HG03066 (cell line): ENCODE measurements around the gene DNAJC24.
A peak's percentile ranks its signal among the peaks of the same experiment; 100 is the strongest.
"Not testable (repeated sequence)": the region's sequence is repeated elsewhere in the genome, so short reads cannot be mapped to it uniquely, and the experiment has no call there.

Source experiments
- ATAC-seq: cut with Tn5 transposase; IDR thresholded peaks from one replicate; pipeline ENCODE4 v1.9.1; 2021; ENCODE audit warnings: low read depth; ENCODE audit not compliant: unreplicated experiment

Gene DNAJC24

GRCh38 chr11:31369348-31370329, at the start of gene DNAJC24, which contains the start of gene DCDC1:
Gene DNAJC24, plus strand, starts transcription at chr11:31369860. Its CDS starts 889 bp downstream, at chr11:31370749.
Gene DCDC1, minus strand, starts transcription at chr11:31369739. Its CDS starts 41,459 bp downstream, at chr11:31328280.
- ATAC-seq: peak; percentile 98

- ATAC-seq: not testable (repeated sequence)
These were observed 48.2 kb upstream of the DNAJC24 start for GRCh38 chr11:31321494-31321893.

- no peak for ATAC-seq
These were observed 46.5 kb upstream of the DNAJC24 start for GRCh38 chr11:31323145-31323544.

GRCh38 chr11:31325160-31325559, 44.5 kb upstream of the DNAJC24 start:
- ATAC-seq: no peak

GRCh38 chr11:31326470-31327148, 43.1 kb upstream of the DNAJC24 start:
- ATAC-seq: no peak

GRCh38 chr11:31327417-31327816, 42.2 kb upstream of the DNAJC24 start:
- no peak for ATAC-seq

- ATAC-seq: no peak
These were observed 41.0 kb upstream of the DNAJC24 start for GRCh38 chr11:31328697-31329096.

- no peak for ATAC-seq
These were observed 31.9 kb upstream of the DNAJC24 start for GRCh38 chr11:31337806-31338205.

- ATAC-seq: no peak
These were observed 28.6 kb upstream of the DNAJC24 start for GRCh38 chr11:31340903-31341572.

- ATAC-seq: no peak
These were observed 18.5 kb upstream of the DNAJC24 start for GRCh38 chr11:31351168-31351567.

- ATAC-seq: no peak
These were observed 14.5 kb upstream of the DNAJC24 start for GRCh38 chr11:31355131-31355530.

GRCh38 chr11:31355817-31356216, 13.8 kb upstream of the DNAJC24 start:
- ATAC-seq: no peak

- ATAC-seq: no peak
These were observed 7.9 kb upstream of the DNAJC24 start for GRCh38 chr11:31361743-31362142.

- no peak for ATAC-seq
These were observed 2.9 kb upstream of the DNAJC24 start for GRCh38 chr11:31366795-31367194.

GRCh38 chr11:31375879-31376278, 6.2 kb downstream of the DNAJC24 start:
- ATAC-seq: no peak

GRCh38 chr11:31383116-31383515, 13.5 kb downstream of the DNAJC24 start:
- no peak for ATAC-seq

- ATAC-seq: no peak
These were observed 17.7 kb downstream of the DNAJC24 start for GRCh38 chr11:31387379-31387778.

GRCh38 chr11:31397239-31397834, 27.7 kb downstream of the DNAJC24 start:
- no peak for ATAC-seq

- ATAC-seq: no peak
These were observed 35.0 kb downstream of the DNAJC24 start for GRCh38 chr11:31404614-31405013.

GRCh38 chr11:31408201-31408600, 38.5 kb downstream of the DNAJC24 start:
- ATAC-seq: no peak
